Activated naive CD8-positive, alpha-beta T cell treated with anti-CD3 and anti-CD28 coated beads, Interleukin-2, amount 50 U/mL, for 24 hours (primary cell): ENCODE measurements around the gene RPL32.
A peak's percentile ranks its signal among the peaks of the same experiment; 100 is the strongest.

Experiments used
- ATAC-seq: fragments of 150-1000 bp; cut with Tn5 transposase; one replicate; pipeline ENCODE4 v1.10.0; 2021
- DNase-seq: peaks from one replicate; pipeline ENCODE4 v3.0.0; 2021
- H3K27ac Mint-ChIP-seq: one replicate; pipeline ENCODE4 v1.8.0; 2021; ENCODE audit warnings: mild to moderate bottlenecking, mixed read lengths
- H3K27me3 Mint-ChIP-seq: one replicate; pipeline ENCODE4 v1.8.0; 2021; ENCODE audit warnings: mixed read lengths
- H3K36me3 Mint-ChIP-seq: one replicate; pipeline ENCODE4 v1.8.0; 2021; ENCODE audit warnings: low read depth, mixed read lengths
- H3K4me1 Mint-ChIP-seq: one replicate; pipeline ENCODE4 v1.8.0; 2021; ENCODE audit warnings: mixed read lengths
- H3K4me3 Mint-ChIP-seq: one replicate; pipeline ENCODE4 v1.8.0; 2021; ENCODE audit warnings: mild to moderate bottlenecking, moderate library complexity, mixed read lengths
- H3K9me3 Mint-ChIP-seq: one replicate; pipeline ENCODE4 v1.8.0; 2021; ENCODE audit warnings: mixed read lengths

Gene RPL32

GRCh38 chr3:12810961-12811360 lies 30.4 kb downstream of the RPL32 start:
- DNase-seq, result no peak
- no peaks in the 10 kb centered on the region for H3K27me3 Mint-ChIP-seq
- H3K4me3 Mint-ChIP-seq, result no peak overlapping the region

GRCh38 chr3:12810013-12810780 lies 31.2 kb downstream of the RPL32 start:
- ATAC-seq (peak; percentile 97), DNase-seq (peak; percentile 95)
- Mint-ChIP-seq H3K27me3 (no peaks in the 10 kb centered on the region), H3K27ac (no peak overlapping the region), H3K4me3 (peak overlapping the region; percentile 46), H3K36me3 (no peaks in the 10 kb centered on the region), H3K9me3 (no peaks in the 10 kb centered on the region), H3K4me1 (peaks cover 9% of the 10 kb centered on the region)

More at GRCh38 chr3:12810961-12811360, 30.4 kb downstream of the RPL32 start:
- ATAC-seq, result no peak
- H3K9me3 Mint-ChIP-seq, result no peaks in the 10 kb centered on the region
- no peaks in the 10 kb centered on the region for H3K36me3 Mint-ChIP-seq
- peaks cover 9% of the 10 kb centered on the region for H3K4me1 Mint-ChIP-seq
- H3K27ac Mint-ChIP-seq, result no peak overlapping the region

- ATAC-seq (no peak), DNase-seq (no peak)
- peaks cover 9% of the 10 kb centered on the region for H3K4me1 Mint-ChIP-seq
- no peaks in the 10 kb centered on the region for H3K27me3 Mint-ChIP-seq
- no peaks in the 10 kb centered on the region for H3K36me3 Mint-ChIP-seq
- no peaks in the 10 kb centered on the region for H3K9me3 Mint-ChIP-seq
- peak overlapping the region; percentile 1 for H3K4me3 Mint-ChIP-seq
- no peak overlapping the region for H3K27ac Mint-ChIP-seq
Observed at GRCh38 chr3:12809435-12809834, 31.9 kb downstream of the RPL32 start.

GRCh38 chr3:12809001-12809400 lies 32.4 kb downstream of the RPL32 start:
- H3K9me3 Mint-ChIP-seq, result no peaks in the 10 kb centered on the region
- no peak overlapping the region for H3K27ac Mint-ChIP-seq
- H3K36me3 Mint-ChIP-seq, result no peaks in the 10 kb centered on the region
- ATAC-seq (no peak), DNase-seq (no peak)
- peaks cover 9% of the 10 kb centered on the region for H3K4me1 Mint-ChIP-seq
- no peaks in the 10 kb centered on the region for H3K27me3 Mint-ChIP-seq
- H3K4me3 Mint-ChIP-seq, result peak overlapping the region; percentile 1

- DNase-seq (no peak), ATAC-seq (no peak)
- Mint-ChIP-seq H3K36me3 (no peaks in the 10 kb centered on the region), H3K4me3 (no peak overlapping the region), H3K27me3 (no peaks in the 10 kb centered on the region), H3K27ac (no peak overlapping the region), H3K4me1 (peaks cover 9% of the 10 kb centered on the region), H3K9me3 (no peaks in the 10 kb centered on the region)
Observed at GRCh38 chr3:12808587-12808986, 32.8 kb downstream of the RPL32 start.

- H3K9me3 Mint-ChIP-seq, result no peaks in the 10 kb centered on the region
- DNase-seq (no peak), ATAC-seq (no peak)
- no peak overlapping the region for H3K4me3 Mint-ChIP-seq
- H3K36me3 Mint-ChIP-seq, result no peaks in the 10 kb centered on the region
- H3K27ac Mint-ChIP-seq, result no peak overlapping the region
- H3K27me3 Mint-ChIP-seq, result no peaks in the 10 kb centered on the region
- H3K4me1 Mint-ChIP-seq, result peaks cover 9% of the 10 kb centered on the region
Observed at GRCh38 chr3:12807601-12808359, 33.6 kb downstream of the RPL32 start.

- H3K4me3 Mint-ChIP-seq, result no peak overlapping the region
- no peak overlapping the region for H3K27ac Mint-ChIP-seq
- no peak for ATAC-seq
- no peak for DNase-seq
- H3K27me3 Mint-ChIP-seq, result no peaks in the 10 kb centered on the region
- no peaks in the 10 kb centered on the region for H3K9me3 Mint-ChIP-seq
- H3K36me3 Mint-ChIP-seq, result no peaks in the 10 kb centered on the region
- peaks cover 9% of the 10 kb centered on the region for H3K4me1 Mint-ChIP-seq
Observed at GRCh38 chr3:12807066-12807465, 34.3 kb downstream of the RPL32 start.

GRCh38 chr3:12803371-12803770 lies 38.0 kb downstream of the RPL32 start:
- DNase-seq, result no peak
- H3K4me3 Mint-ChIP-seq, result no peak overlapping the region
- H3K36me3 Mint-ChIP-seq, result no peaks in the 10 kb centered on the region
- no peaks in the 10 kb centered on the region for H3K9me3 Mint-ChIP-seq
- H3K4me1 Mint-ChIP-seq, result no peaks in the 10 kb centered on the region
- H3K27me3 Mint-ChIP-seq, result no peaks in the 10 kb centered on the region
- H3K27ac Mint-ChIP-seq, result no peak overlapping the region
- no peak for ATAC-seq

- peaks cover 7% of the 10 kb centered on the region for H3K4me1 Mint-ChIP-seq
- no peak overlapping the region for H3K27ac Mint-ChIP-seq
- no peaks in the 10 kb centered on the region for H3K36me3 Mint-ChIP-seq
- H3K9me3 Mint-ChIP-seq, result no peaks in the 10 kb centered on the region
- no peak for ATAC-seq
- peaks cover 3% of the 10 kb centered on the region for H3K27me3 Mint-ChIP-seq
- DNase-seq, result no peak
- no peak overlapping the region for H3K4me3 Mint-ChIP-seq
Observed at GRCh38 chr3:12799525-12800440, 41.6 kb downstream of the RPL32 start.

- no peak overlapping the region for H3K4me3 Mint-ChIP-seq
- peaks cover 3% of the 10 kb centered on the region for H3K27me3 Mint-ChIP-seq
- no peak for ATAC-seq
Observed at GRCh38 chr3:12798559-12799179, 42.7 kb downstream of the RPL32 start.

GRCh38 chr3:12797892-12798558 lies 43.3 kb downstream of the RPL32 start:
- H3K9me3 Mint-ChIP-seq, result no peaks in the 10 kb centered on the region
- H3K4me1 Mint-ChIP-seq, result peaks cover 7% of the 10 kb centered on the region
- no peak overlapping the region for H3K4me3 Mint-ChIP-seq
- peaks cover 3% of the 10 kb centered on the region for H3K27me3 Mint-ChIP-seq
- no peaks in the 10 kb centered on the region for H3K36me3 Mint-ChIP-seq
- H3K27ac Mint-ChIP-seq, result no peak overlapping the region
- DNase-seq (no peak), ATAC-seq (no peak)

More at GRCh38 chr3:12798559-12799179, 42.7 kb downstream of the RPL32 start:
- Mint-ChIP-seq H3K9me3 (no peaks in the 10 kb centered on the region), H3K4me1 (peaks cover 7% of the 10 kb centered on the region), H3K36me3 (no peaks in the 10 kb centered on the region), H3K27ac (no peak overlapping the region)
- DNase-seq, result no peak

GRCh38 chr3:12797124-12797891 lies 44.1 kb downstream of the RPL32 start:
- H3K36me3 Mint-ChIP-seq, result no peaks in the 10 kb centered on the region
- peaks cover 7% of the 10 kb centered on the region for H3K4me1 Mint-ChIP-seq
- peaks cover 3% of the 10 kb centered on the region for H3K27me3 Mint-ChIP-seq
- ATAC-seq (no peak), DNase-seq (no peak)
- H3K9me3 Mint-ChIP-seq, result no peaks in the 10 kb centered on the region
- H3K4me3 Mint-ChIP-seq, result no peak overlapping the region
- no peak overlapping the region for H3K27ac Mint-ChIP-seq
